GM19324 (cell line): ENCODE measurements around the gene FPR3.
"Not testable (repeated sequence)": the region's sequence is repeated elsewhere in the genome, so short reads cannot be mapped to it uniquely, and the experiment has no call there.

Experiments used
- ATAC-seq: cut with Tn5 transposase; IDR thresholded peaks from one replicate; pipeline ENCODE4 v1.9.1; 2021; ENCODE audit warnings: mild to moderate bottlenecking, moderate library complexity; ENCODE audit not compliant: unreplicated experiment, low FRiP score

FPR3 gene

GRCh38 chr19:51805396-51805795 is 10.4 kb downstream of the FPR3 start:
- not testable (repeated sequence) for ATAC-seq

GRCh38 chr19:51806571-51806970 is 11.6 kb downstream of the FPR3 start:
- not testable (repeated sequence) for ATAC-seq

- ATAC-seq, result no peak
These were observed 12.2 kb downstream of the FPR3 start for GRCh38 chr19:51807111-51807701.

- ATAC-seq, result no peak
These were observed 13.0 kb downstream of the FPR3 start for GRCh38 chr19:51807925-51808324.

- ATAC-seq, result no peak
These were observed 13.5 kb downstream of the FPR3 start for GRCh38 chr19:51808333-51808986.

GRCh38 chr19:51809787-51810186 is 14.8 kb downstream of the FPR3 start:
- no peak for ATAC-seq

- no peak for ATAC-seq
These were observed 15.3 kb downstream of the FPR3 start for GRCh38 chr19:51810223-51810622.

GRCh38 chr19:51811344-51811743 is 16.4 kb downstream of the FPR3 start:
- ATAC-seq, result no peak

- ATAC-seq, result no peak
These were observed 20.1 kb downstream of the FPR3 start for GRCh38 chr19:51815043-51815442.

GRCh38 chr19:51816711-51817110 is 21.8 kb downstream of the FPR3 start:
- no peak for ATAC-seq

GRCh38 chr19:51820011-51820410 is 25.1 kb downstream of the FPR3 start:
- ATAC-seq, result no peak

GRCh38 chr19:51820831-51821446 is 26.0 kb downstream of the FPR3 start:
- ATAC-seq, result no peak

GRCh38 chr19:51821456-51821855 is 26.5 kb downstream of the FPR3 start:
- no peak for ATAC-seq

- no peak for ATAC-seq
These were observed 27.0 kb downstream of the FPR3 start for GRCh38 chr19:51821921-51822320.

GRCh38 chr19:51822325-51822724 is 27.4 kb downstream of the FPR3 start:
- no peak for ATAC-seq

GRCh38 chr19:51822946-51823345 is 28.0 kb downstream of the FPR3 start:
- no peak for ATAC-seq

- no peak for ATAC-seq
These were observed 29.5 kb downstream of the FPR3 start for GRCh38 chr19:51824281-51825005.

GRCh38 chr19:51830274-51830673 is 35.3 kb downstream of the FPR3 start:
- ATAC-seq, result no peak

- no peak for ATAC-seq
These were observed 42.2 kb downstream of the FPR3 start for GRCh38 chr19:51837145-51837544.

GRCh38 chr19:51861870-51862622 is 67.1 kb downstream of the FPR3 start:
- ATAC-seq, result no peak

GRCh38 chr19:51873097-51873496 is 78.1 kb downstream of the FPR3 start:
- no peak for ATAC-seq
